DMS153 treated with DMSO at 0.1 percent for 48 hours (cell line): ENCODE measurements around the gene GALR2.
"Not testable (repeated sequence)": the region's sequence is repeated elsewhere in the genome, so short reads cannot be mapped to it uniquely, and the experiment has no call there.

ENCODE experiments used
- DNase-seq: peaks from one replicate; lab custom pipeline; 2025; ENCODE audit not compliant: unreplicated experiment; lab: John Stamatoyannopoulos, UW

The GALR2 gene

GRCh38 chr17:76049836-76050537 is 24.6 kb upstream of the GALR2 start:
- no peak for DNase-seq

DNA sequence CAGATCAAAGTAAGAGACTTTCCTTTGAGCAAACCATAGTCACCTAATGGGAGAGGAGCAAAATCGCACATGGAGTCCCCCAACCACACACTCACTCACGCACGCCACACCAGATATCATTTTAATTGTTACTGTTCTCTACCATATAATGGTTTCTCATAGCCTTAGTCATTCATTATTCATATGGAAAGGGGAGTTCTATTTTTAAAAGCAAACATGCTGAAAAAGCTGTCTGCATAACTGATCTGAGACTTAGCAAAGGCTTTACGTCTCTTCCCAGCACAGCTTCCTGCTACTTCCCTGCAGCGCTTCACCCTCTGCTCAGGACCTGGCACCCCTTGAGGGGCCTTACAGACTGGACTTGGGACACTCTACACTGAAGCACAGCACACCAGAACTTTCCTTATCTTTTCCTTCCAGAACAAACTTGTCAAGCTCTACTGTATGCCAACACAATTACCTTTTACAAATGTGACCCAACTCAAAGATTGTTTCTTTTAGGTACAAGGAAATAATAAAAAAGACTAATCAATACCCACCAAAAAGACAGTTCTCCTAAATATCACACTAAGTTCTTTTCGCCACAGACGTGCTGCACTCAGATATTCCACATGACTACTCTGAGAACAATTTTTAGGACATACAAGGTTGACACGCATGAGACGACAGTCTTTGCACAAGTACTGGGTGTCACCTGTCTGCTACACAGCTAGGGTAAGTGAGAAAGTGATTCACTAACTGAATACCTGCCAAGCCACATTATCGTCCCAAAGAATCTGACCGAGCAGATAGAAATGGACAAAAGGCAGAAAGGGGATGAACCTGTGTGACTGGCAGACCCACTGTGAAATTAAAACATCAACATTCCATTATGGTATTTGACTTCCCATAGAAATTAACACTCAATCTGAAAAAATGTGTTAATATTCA is 23.8 kb upstream of the GALR2 start:
- no peak for DNase-seq

- DNase-seq: no peak
These were observed 23.0 kb upstream of the GALR2 start for GRCh38 chr17:76051561-76051960.

GRCh38 chr17:76053246-76054111 is 21.1 kb upstream of the GALR2 start:
- no peak for DNase-seq

GRCh38 chr17:76054112-76054476 is 20.5 kb upstream of the GALR2 start:
- DNase-seq: no peak

GRCh38 chr17:76056882-76057281 is 17.7 kb upstream of the GALR2 start:
- DNase-seq: no peak

- DNase-seq: not testable (repeated sequence)
These were observed 16.3 kb upstream of the GALR2 start for GRCh38 chr17:76058264-76058663.

- no peak for DNase-seq
These were observed 10.6 kb upstream of the GALR2 start for GRCh38 chr17:76063875-76064546.

GRCh38 chr17:76065775-76066174 is 8.8 kb upstream of the GALR2 start:
- no peak for DNase-seq

DNA sequence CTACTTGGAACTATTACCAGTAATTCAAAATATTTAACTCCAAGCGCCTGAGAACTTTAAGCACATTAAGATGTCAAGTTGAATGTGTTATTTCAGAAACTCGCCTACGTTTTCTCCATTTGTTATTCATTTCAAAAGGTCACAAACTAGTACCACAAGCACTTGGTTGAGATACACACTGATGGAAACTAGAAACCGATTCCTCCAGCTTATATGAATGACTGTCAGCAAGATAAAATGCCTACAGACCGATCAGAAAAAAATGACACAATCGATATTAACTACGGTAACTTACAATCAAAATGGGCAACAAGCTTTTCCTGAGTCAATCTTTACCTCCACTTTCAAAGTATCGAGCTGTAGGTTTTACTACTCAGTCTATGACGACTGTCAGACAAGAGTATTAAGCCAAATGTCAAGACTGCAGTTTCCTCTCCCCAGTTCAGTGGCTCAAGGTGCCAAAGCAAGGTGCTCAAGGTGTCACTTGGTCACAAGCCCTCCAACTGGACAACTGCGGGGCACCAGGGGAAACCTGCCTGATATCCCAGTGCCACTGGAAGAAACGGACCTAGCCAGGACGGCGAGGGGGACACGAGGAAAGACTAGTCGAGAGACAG is 2.9 kb upstream of the GALR2 start:
- DNase-seq: no peak

DNA sequence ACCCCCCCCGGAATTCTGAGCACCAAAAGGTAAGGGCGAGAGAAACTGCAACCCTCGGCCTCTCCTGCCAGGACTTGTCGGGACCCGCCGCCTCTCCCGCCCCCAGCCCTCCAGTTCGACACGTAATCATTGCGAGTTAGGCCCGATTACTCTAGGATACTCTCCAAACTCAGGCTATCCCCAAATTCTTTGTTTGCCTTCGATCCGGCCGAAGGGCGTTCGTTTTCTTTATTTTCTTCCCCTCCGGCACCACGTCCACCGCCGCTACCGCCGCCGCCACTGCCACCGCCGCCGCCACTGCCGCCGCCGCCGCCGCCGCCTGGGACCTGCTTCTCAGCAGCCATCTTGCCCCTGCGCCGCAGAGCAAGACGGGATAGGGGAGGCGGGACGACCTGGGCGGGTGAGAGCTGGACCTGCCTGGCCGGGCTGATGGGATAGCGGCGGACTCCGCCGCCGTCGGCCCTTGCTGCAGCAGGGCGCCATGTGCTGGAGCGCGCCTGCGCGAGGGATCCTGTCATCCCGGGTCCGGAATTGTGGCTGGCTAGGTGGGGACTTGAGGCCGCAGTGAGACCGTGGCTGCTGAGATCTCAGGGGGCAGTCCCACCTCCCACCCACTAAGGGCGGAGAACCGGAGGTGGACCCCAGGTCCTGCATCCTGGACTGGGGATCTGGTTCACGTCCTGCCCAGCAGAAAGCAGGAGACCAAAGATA is 2.3 kb upstream of the GALR2 start, which contains the start of gene SRP68:
SRP68 (minus strand) TSS at position 370 of the 711 bp plus-strand sequence; CDS start at position 344, 26 bp downstream.
- peak; percentile 81 for DNase-seq

GRCh38 chr17:76075364-76076145 is 974 bp downstream of the GALR2 start:
- DNase-seq: no peak

- no peak for DNase-seq
These were observed 1.7 kb downstream of the GALR2 start for GRCh38 chr17:76076146-76076764.

- DNase-seq: no peak
These were observed 2.4 kb downstream of the GALR2 start for GRCh38 chr17:76076765-76077583.

DNA sequence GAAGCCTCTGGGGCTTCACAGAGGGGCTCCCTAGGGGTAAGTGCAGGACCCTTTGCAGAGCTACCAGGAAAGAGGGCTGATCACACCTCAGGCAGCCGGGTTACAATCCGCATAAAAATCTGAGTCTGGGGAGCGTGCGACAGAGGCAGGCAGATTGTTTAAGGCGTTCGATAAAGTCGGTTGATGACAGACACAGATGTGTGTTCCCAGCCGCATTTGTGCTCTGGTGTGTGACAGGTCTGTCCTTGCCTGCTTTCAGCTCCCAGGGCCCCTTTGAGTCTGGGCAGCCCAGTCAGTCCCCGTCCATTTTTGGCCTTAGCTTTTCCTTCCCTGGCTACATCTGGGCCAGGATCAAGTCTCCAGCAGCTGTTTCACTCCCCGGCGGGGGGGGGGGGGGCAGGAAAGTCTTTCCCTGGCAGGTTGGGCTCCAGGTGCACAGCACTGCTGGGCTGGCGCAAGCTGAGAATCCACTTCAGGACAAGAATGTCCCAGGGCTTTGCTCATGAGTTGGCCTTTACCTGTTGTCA is 3.1 kb downstream of the GALR2 start:
- DNase-seq: no peak

DNA sequence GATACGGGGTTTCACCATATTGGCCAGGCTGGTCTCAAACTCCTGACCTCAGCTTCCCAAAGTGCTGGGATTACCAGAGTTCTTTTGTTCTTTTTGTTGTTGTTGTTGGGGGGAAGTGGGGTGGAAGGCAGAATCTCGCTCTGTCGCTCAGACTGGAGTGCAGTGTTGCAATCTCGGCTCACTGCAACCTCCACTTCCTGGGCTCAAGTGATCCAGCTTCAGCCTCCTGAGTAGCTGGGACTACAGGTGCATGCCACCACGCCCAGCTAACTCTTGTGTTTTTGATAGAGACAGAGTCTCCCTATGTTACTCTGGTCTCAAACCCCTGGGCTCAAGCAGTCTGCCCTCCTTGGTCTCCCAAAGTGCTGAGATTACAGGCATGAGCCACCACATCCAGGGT is 3.8 kb downstream of the GALR2 start:
- not testable (repeated sequence) for DNase-seq

GRCh38 chr17:76078860-76079534 is 4.4 kb downstream of the GALR2 start, which contains the start of gene ZACN:
TSS of gene ZACN (plus strand) at chr17:76079182. CDS start at chr17:76079265, 83 bp downstream.
- DNase-seq: no peak
